Adipocyte (in vitro differentiated cells): ENCODE results near the gene KRT83.
"Not testable (repeated sequence)": the region's sequence is repeated elsewhere in the genome, so short reads cannot be mapped to it uniquely, and the experiment has no call there.

ENCODE experiments used
- DNase-seq: peaks from one replicate; pipeline ENCODE4 v3.0.0-alpha.2; 2015; ENCODE audit warnings: low read depth
- H3K27me3 ChIP-seq: replicated peaks from 2 replicates; pipeline ENCODE4 v1.7.0; 2013; ENCODE audit warnings: mild to moderate bottlenecking, low read length, moderate library complexity; ENCODE audit not compliant: control insufficient read depth, insufficient read depth
- H3K36me3 ChIP-seq: 2 replicates; pipeline ENCODE4 v1.7.0; 2013; ENCODE audit warnings: low read length, mild to moderate bottlenecking, moderate library complexity; ENCODE audit not compliant: control insufficient read depth, insufficient read depth, severe bottlenecking
- H3K4me1 ChIP-seq: 2 replicates; pipeline ENCODE4 v1.7.0; 2013; ENCODE audit warnings: mild to moderate bottlenecking, low read length, moderate library complexity; ENCODE audit not compliant: control insufficient read depth, insufficient read depth
- H3K4me3 ChIP-seq: 2 replicates; pipeline ENCODE4 v1.7.0; 2013; ENCODE audit warnings: mild to moderate bottlenecking, low read length, moderate library complexity
- H3K9ac ChIP-seq: 2 replicates; pipeline ENCODE4 v1.7.0; 2013; ENCODE audit warnings: mild to moderate bottlenecking, low read length, moderate library complexity
- H3K9me3 ChIP-seq: 2 replicates; pipeline ENCODE4 v1.7.0; 2013; ENCODE audit warnings: mild to moderate bottlenecking, low read length, moderate library complexity; ENCODE audit not compliant: control insufficient read depth

Gene KRT83

GRCh38 chr12:52291267-52291935 is 29.8 kb downstream of the KRT83 start, which contains the start of gene KRT81:
TSS of gene KRT81 (minus strand) at chr12:52291534. CDS start at chr12:52291465, 69 bp downstream.
- Histone ChIP-seq H3K36me3 (no peaks in the 10 kb centered on the region), H3K9me3 (no peaks in the 10 kb centered on the region), H3K9ac (no peak within 1 kb of the TSS), H3K4me3 (no peak within 1 kb of the TSS), H3K27me3 (peaks cover 28% of the 10 kb centered on the region), H3K4me1 (no peaks in the 10 kb centered on the region)
- DNase-seq, result no peak

DNA sequence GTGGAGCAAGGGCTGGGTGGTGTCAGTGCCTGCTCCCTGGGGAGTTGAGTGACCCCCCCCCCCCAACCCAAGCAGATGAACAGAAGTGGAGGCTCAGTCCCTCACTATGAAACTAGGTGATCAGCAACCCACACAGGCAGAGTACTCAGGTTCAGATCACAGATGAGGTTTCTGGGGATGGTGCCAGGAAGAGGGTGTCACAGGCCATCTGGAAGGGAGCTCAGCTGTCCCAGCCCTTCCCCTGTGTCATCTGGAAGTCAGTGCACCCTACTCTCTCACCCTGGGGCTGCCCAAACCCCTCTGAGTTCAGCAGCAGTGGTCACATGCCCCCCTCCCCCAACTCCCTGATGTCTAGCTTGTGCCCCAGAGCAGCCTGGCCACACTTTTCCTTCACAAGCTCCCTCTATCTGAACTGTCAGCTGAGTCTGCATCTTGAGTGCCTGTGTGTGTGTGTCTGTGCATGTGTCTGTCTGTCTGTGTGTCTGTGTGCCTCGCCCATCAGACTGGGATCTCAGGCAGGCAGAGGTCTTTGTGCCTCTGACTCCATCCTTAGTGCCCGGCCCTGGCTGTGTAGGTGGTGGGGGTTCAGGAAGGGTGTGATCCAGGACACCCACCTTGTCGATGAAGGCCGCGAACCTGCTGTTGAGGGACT is 30.6 kb downstream of the KRT83 start:
- not testable (repeated sequence) for H3K9ac ChIP-seq, DNase-seq

GRCh38 chr12:52287816-52288805 is 33.1 kb downstream of the KRT83 start:
- not testable (repeated sequence) for DNase-seq, H3K9ac ChIP-seq, H3K36me3 ChIP-seq, H3K9me3 ChIP-seq, H3K4me3 ChIP-seq, H3K4me1 ChIP-seq
- peaks cover 16% of the 10 kb centered on the region for H3K27me3 ChIP-seq

More for the DNA sequence above, 30.6 kb downstream of the KRT83 start:
- H3K36me3 ChIP-seq, H3K9me3 ChIP-seq, H3K4me1 ChIP-seq, H3K4me3 ChIP-seq: not testable (repeated sequence)
- peaks cover 28% of the 10 kb centered on the region for H3K27me3 ChIP-seq

DNA sequence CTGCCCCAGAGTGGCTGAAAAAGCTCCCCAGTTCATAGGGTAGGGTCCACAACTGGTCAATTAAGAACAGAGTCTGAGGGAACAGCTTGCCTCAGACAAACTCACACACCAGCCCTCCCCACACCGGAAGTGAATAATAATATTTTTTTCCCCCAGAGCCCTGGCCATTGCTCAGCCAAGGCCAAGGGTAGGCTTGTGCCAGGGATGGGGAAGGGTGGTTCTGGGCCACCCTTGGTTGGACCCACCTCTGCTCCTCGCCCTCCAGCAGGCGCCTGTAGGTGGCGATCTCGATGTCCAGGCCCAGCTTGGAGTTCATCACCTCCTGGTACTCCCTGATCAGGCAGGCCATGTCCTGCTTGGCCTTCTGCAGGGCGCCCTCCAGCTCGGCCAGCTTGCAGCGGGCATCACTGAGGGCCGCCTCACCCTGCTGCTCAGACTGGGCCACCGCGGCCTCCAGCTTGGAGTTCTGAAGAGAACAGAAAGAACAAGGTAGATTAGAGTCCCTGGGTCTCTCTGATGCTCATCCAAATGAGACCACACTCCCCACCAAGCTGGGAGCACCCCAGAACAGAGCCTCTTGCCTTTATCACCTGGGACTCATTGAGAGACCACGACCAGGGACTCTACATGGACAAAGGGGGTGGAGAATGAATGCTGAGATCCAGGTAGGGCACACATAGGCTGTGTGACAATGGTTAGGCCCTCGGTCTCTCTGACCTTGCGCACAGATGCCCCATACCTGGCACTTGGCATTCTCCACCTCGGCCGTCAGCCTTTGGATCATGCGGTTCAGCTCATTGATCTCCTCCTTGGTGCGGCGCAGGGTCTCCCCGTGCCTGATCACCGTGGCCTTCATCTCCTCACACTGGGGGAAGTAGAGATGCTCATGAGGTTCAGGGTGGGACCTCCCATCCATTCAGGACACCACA is 34.1 kb downstream of the KRT83 start:
- DNase-seq, H3K4me3 ChIP-seq, H3K9me3 ChIP-seq, H3K4me1 ChIP-seq, H3K9ac ChIP-seq, H3K36me3 ChIP-seq, H3K27me3 ChIP-seq: not testable (repeated sequence)

DNA sequence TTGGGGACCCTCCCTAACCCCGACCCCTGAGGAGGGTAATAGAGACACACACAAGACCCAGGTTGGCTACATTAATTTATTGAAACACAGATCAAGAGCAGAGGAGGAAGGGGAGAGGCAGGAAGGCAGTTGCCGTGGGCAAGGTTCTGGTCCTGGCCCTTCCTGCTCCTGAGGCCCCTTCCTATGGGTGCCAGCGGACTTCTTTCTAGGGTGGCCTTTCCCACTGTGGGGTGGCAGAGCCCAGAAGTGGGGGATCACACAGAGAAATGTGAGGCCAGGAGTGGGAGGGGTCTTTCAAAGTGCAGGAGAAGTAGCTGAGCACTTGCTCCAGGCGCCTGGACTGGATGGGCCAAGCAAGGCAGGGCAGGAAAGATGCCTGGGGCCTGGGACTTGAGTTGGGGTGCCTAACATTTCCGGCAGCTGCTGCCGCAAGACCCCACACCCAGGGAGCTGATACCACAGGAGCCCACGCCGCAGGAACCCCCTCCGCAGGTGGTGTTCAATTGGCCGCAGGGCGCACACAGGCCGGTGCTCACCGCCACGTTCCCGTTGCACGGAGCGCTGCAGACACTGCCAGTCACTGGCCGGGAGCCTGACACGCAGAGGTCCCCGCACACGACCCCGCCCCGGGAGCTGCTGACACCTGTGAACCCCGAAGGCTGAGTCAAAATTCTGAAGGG is 35.2 kb downstream of the KRT83 start:
- H3K9ac ChIP-seq, result no peak overlapping the region
- H3K9me3 ChIP-seq, result no peaks in the 10 kb centered on the region
- peaks cover 9% of the 10 kb centered on the region for H3K4me1 ChIP-seq
- DNase-seq, result no peak
- H3K4me3 ChIP-seq, result no peak overlapping the region
- no peaks in the 10 kb centered on the region for H3K36me3 ChIP-seq
- H3K27me3 ChIP-seq, result no peaks in the 10 kb centered on the region

DNA sequence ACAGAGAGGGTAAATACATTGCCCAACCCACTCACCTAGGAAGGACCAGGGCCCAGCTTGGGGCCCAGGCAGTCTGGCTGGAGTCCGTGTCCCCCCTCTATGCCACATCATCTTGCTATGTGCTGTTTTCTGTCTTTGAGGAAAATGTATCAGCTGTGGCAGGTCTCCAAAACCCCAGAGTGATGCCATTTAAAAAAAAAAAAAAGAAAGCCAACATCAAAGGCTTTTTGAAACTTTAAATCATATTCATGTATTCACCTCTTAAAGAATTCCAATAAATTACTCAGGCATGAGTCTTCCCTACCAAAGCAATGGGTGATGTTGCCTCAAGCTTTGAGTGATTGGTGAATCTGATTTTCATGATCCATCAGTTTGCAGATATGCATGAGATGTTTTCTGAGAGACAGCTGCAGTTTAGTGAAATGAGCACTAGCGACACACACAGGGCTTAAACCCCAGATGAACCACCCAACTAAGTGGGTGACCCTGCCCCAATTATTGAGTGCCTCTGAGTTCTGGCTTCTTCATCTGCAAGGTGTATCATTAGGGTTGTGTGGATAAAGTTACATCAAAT is 35.9 kb downstream of the KRT83 start:
- peak; percentile 15 for DNase-seq

DNA sequence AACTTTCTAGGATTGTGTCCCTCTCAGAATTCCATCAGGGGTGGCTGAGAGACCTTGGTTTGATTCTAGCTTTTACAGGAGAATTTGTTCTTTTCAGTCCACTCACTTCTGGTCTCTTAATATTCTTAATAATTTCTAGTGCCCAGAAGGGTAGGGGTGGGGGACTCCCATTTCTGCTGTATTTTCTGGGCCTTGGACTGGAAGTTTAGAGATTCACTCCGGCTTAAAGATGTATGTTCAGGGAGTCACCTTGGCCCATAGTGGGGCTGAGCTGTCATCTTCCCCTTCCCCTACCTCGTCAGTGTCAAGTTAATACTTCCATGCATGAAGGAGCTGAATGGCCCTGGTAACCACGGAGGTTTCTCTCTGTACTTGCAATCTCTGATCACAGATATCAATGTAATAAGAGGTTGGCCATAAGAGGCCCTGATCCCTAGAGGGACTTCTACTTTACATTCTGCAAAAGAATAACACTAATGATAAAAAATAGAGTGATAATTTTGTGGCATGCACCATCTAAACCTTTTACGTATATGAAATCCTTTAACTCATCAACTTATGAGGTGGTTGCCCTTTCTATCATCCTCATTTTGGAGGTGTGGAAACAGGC is 36.5 kb downstream of the KRT83 start:
- no peaks in the 10 kb centered on the region for H3K9me3 ChIP-seq
- no peak for DNase-seq
- no peaks in the 10 kb centered on the region for H3K27me3 ChIP-seq
- H3K9ac ChIP-seq, result no peak overlapping the region
- no peak overlapping the region for H3K4me3 ChIP-seq
- peaks cover 22% of the 10 kb centered on the region for H3K4me1 ChIP-seq
- H3K36me3 ChIP-seq, result no peaks in the 10 kb centered on the region

More for the DNA sequence above, 35.9 kb downstream of the KRT83 start:
- no peak overlapping the region for H3K4me3 ChIP-seq
- H3K4me1 ChIP-seq, result peaks cover 16% of the 10 kb centered on the region
- no peaks in the 10 kb centered on the region for H3K27me3 ChIP-seq
- no peaks in the 10 kb centered on the region for H3K9me3 ChIP-seq
- no peaks in the 10 kb centered on the region for H3K36me3 ChIP-seq
- no peak overlapping the region for H3K9ac ChIP-seq

DNA sequence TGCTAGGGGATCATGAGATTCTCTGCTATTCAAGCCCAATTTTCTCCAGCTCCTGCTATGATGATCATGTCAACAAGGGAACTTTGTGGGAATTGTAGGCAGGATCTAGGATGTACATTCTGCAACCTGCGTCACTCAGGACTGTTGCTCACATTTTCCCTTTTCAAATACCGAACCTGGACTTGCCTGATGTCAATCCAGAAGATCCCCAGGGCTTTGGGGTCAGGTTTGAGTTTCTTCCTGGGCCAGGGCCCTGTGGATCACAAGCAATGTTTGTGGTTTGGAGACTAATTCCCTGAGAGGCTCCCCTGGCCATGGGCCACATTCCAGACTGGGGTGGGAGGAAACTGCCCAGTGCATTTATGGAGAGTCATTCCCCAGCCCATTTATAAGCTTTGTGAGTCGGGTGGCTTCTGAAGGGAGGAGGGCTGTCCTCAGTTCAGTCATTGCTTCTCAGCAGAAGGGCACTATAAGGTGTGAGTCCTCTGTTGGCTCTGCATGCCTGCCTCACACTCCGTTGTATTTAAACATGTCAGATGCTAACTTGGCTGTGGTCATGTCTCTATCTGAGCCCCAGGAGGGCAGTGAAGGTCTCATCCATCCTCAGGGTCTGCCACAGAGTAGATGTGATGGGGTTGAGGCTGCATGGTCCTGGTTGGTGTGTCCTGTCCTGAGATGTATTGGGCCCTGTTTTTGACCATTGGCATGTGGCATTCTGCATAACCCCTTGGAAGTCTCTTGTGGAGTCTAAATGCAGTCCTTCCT is 40.2 kb downstream of the KRT83 start:
- Histone ChIP-seq H3K9ac (peak overlapping the region; percentile 56), H3K36me3 (no peaks in the 10 kb centered on the region), H3K9me3 (no peaks in the 10 kb centered on the region), H3K27me3 (no peaks in the 10 kb centered on the region), H3K4me3 (no peak overlapping the region), H3K4me1 (peaks cover 33% of the 10 kb centered on the region)
- DNase-seq, result peak; percentile 97

GRCh38 chr12:52280319-52280795 is 40.8 kb downstream of the KRT83 start:
- peaks cover 33% of the 10 kb centered on the region for H3K4me1 ChIP-seq
- no peaks in the 10 kb centered on the region for H3K9me3 ChIP-seq
- no peaks in the 10 kb centered on the region for H3K36me3 ChIP-seq
- peak; percentile 98 for DNase-seq
- H3K27me3 ChIP-seq, result no peaks in the 10 kb centered on the region
- peak overlapping the region; percentile 39 for H3K4me3 ChIP-seq
- peak overlapping the region; percentile 48 for H3K9ac ChIP-seq
